Amygdala (tissue), 56 donors: ENCODE results near the gene PTGDR2.
A peak's percentile ranks its signal among the peaks of the same experiment; 100 is the strongest.

Experiments
- DNase-seq, 56 donors: peaks; one replicate each; lab custom pipeline; 2025; lab: John Stamatoyannopoulos, UW

The PTGDR2 gene

GRCh38 chr11:60816590-60817157 is 39.1 kb downstream of the PTGDR2 start:
- no peak for DNase-seq

GRCh38 chr11:60814112-60814511 is 41.6 kb downstream of the PTGDR2 start:
- no peak for DNase-seq

GRCh38 chr11:60813324-60813723 is 42.4 kb downstream of the PTGDR2 start:
- no peak for DNase-seq

GRCh38 chr11:60810569-60810968 is 45.2 kb downstream of the PTGDR2 start:
- DNase-seq = no peak

GRCh38 chr11:60810151-60810550 is 45.6 kb downstream of the PTGDR2 start:
- no peak for DNase-seq

GRCh38 chr11:60809691-60810090 is 46.1 kb downstream of the PTGDR2 start:
- peak in 2 of 56 donors; percentile 4 to 13 for DNase-seq

GRCh38 chr11:60809249-60809648 is 46.5 kb downstream of the PTGDR2 start:
- no peak for DNase-seq

GRCh38 chr11:60803273-60803936 is 52.3 kb downstream of the PTGDR2 start:
- DNase-seq = no peak

- DNase-seq = no peak
Measured at GRCh38 chr11:60801194-60801593, 54.6 kb downstream of the PTGDR2 start.
